ENCODE data around the gene PLXNC1. TPM values are rescaled to one million over a fixed set of nuclear protein-coding genes. Genes with fewer than 3 reads are reported as not detected.

PLXNC1 gene
- polyA plus RNA-seq, 1 of the 3 experiments (the other 2 are of a cell fraction), result 0.23 TPM

DNA sequence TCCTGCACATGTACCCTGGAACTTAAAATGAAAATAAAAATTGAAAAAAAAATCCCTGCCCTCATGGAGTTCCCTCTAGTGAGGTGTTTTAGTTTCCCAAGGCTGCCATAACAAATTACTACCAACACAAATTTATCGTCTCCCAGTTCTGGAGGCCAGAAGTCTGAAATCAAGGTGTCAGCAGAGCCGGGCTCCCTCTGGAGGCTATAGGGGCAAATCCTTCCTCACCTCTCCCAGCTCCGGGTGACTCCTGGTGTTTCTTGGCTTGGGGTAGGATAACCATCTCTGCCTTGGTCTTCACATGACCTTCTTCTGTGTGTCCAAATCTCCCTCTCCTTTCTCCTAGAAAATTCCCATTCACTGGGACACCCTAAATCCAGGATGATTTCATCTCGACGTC is 50.1 kb downstream of the PLXNC1 start:
- no peak overlapping the region for H3K4me3 ChIP-seq (ENCODE audit: low read depth in 2 of 2, low read length in 1 of 2)
- H3K4me2 ChIP-seq, result no peak overlapping the region
- no peaks in the 10 kb centered on the region for H3K9me3 ChIP-seq
- no peaks in the 10 kb centered on the region for H3K27me3 ChIP-seq (ENCODE audit: insufficient read depth)
- POLR2A ChIA-PET, result no interaction called here
- no peak for DNase-seq
- H2AFZ ChIP-seq (ENCODE audit: low read depth), result no peak overlapping the region
- H3K4me1 ChIP-seq (ENCODE audit: control insufficient read depth in 1 of 2, insufficient read depth in 2 of 2, low read depth in 1 of 2, low read length in 1 of 2), result no peaks in the 10 kb centered on the region
- no peaks in the 10 kb centered on the region for H3K9me2 ChIP-seq
- no peaks in the 10 kb centered on the region for H3F3A ChIP-seq (replicated peaks; ENCODE audit: insufficient read depth)
- CTCF ChIA-PET, result no interaction called here
- 89% methylated on average over 5 of the region's 5 CpGs for WGBS (ENCODE audit: low lambda C conversion rate)
- TF ChIP-seq TCF12 (IDR thresholded peaks at IDR 0.05) (no peak), RXRA (IDR thresholded peaks at IDR 0.05; ENCODE audit: borderline replicate concordance, low read depth) (no peak), ELF1 (IDR thresholded peaks at IDR 0.05) (no peak), FOXM1 (IDR thresholded peaks at IDR 0.05; ENCODE audit: low read depth) (no peak), POLR2AphosphoS5 (IDR thresholded peaks at IDR 0.05; ENCODE audit: low read depth, low read length) (no peak), EZH2phosphoT487 (IDR thresholded peaks at IDR 0.05; ENCODE audit: borderline replicate concordance, low read depth) (no peak), JUND (IDR thresholded peaks at IDR 0.05) (no peak), NFIC (IDR thresholded peaks at IDR 0.05; ENCODE audit: borderline replicate concordance) (no peak), TAF1 (IDR thresholded peaks at IDR 0.05; ENCODE audit: borderline replicate concordance, low read depth, low read length) (no peak), CTCF (IDR thresholded peaks at IDR 0.05) (no peak)
- TF ChIP-seq, protein P1, sequence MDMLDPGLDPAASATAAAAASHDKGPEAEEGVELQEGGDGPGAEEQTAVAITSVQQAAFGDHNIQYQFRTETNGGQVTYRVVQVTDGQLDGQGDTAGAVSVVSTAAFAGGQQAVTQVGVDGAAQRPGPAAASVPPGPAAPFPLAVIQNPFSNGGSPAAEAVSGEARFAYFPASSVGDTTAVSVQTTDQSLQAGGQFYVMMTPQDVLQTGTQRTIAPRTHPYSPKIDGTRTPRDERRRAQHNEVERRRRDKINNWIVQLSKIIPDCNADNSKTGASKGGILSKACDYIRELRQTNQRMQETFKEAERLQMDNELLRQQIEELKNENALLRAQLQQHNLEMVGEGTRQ (IDR thresholded peaks at IDR 0.05; ENCODE audit: borderline replicate concordance, low read depth, low read length), result no peak
- no peak overlapping the region for H3K9ac ChIP-seq
- no peaks in the 10 kb centered on the region for H3K79me2 ChIP-seq (ENCODE audit: insufficient read depth)
- no peaks in the 10 kb centered on the region for H4K20me1 ChIP-seq (ENCODE audit: insufficient read depth)
- no peak overlapping the region for H3K27ac ChIP-seq (ENCODE audit: low read depth in 2 of 2, low read length in 1 of 2)
- H3K36me3 ChIP-seq (replicated peaks in 1 of 2; ENCODE audit: control insufficient read depth in 1 of 2, insufficient read depth in 2 of 2, low read length in 1 of 2), result no peaks in the 10 kb centered on the region

DNA sequence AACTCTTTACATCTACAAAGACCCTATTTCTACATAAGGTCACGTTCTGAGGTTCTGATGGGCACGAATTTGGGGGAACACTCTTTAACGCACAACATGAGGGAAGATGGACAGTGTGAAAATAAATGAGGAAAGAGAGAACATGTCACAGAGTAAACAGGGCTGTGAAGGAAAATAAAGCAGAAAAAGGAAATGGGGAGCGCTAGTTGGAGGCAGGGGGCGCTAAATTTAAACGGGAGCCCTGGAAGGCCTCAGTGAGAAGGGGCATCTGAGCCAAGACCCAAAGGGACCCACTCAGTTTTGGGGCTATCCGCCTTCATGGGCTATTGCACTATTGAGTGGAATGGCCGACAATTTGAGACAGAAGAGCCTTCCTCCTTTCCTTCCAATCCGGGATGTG is 50.5 kb downstream of the PLXNC1 start:
- Histone ChIP-seq H3K4me2 (no peak overlapping the region), H3K9ac (no peak overlapping the region), H3F3A (replicated peaks; ENCODE audit: insufficient read depth) (no peaks in the 10 kb centered on the region), H3K79me2 (ENCODE audit: insufficient read depth) (no peaks in the 10 kb centered on the region), H3K4me3 (ENCODE audit: low read depth in 2 of 2, low read length in 1 of 2) (no peak overlapping the region), H3K4me1 (ENCODE audit: control insufficient read depth in 1 of 2, insufficient read depth in 2 of 2, low read depth in 1 of 2, low read length in 1 of 2) (no peaks in the 10 kb centered on the region; a peak in 1 of 4 replicates), H3K27me3 (ENCODE audit: insufficient read depth) (no peaks in the 10 kb centered on the region), H2AFZ (ENCODE audit: low read depth) (no peak overlapping the region), H4K20me1 (ENCODE audit: insufficient read depth) (no peaks in the 10 kb centered on the region), H3K36me3 (replicated peaks in 1 of 2; ENCODE audit: control insufficient read depth in 1 of 2, insufficient read depth in 2 of 2, low read length in 1 of 2) (no peaks in the 10 kb centered on the region), H3K27ac (ENCODE audit: low read depth in 2 of 2, low read length in 1 of 2) (no peak overlapping the region), H3K9me3 (no peaks in the 10 kb centered on the region), H3K9me2 (no peaks in the 10 kb centered on the region)
- 55% methylated on average over 8 of the region's 9 CpGs for WGBS (ENCODE audit: low lambda C conversion rate)
- no peak for TF ChIP-seq RAD21 (IDR thresholded peaks at IDR 0.05; ENCODE audit: low read length)
- TF ChIP-seq EP300 (IDR thresholded peaks at IDR 0.05; ENCODE audit: borderline replicate concordance in 1 of 2, low read depth in 1 of 2, low read length in 1 of 2), result no peak
- ChIA-PET CTCF (no interaction called here), POLR2A (no interaction called here)
- DNase-seq, result no peak

Data from SK-N-SH (cell line).